HepG2 (cell line): ENCODE results near the gene ZPR1. TPM values are rescaled to one million over a fixed set of nuclear protein-coding genes. Genes with fewer than 3 reads are reported as not detected.

Experiments used
- AHR ChIP-seq: IDR thresholded peaks from 2 replicates; pipeline ENCODE4 v1.6.1; 2018; ENCODE audit warnings: missing genetic modification reagents, missing compliant biosample characterization
- ARID2 ChIP-seq: sonication (generic); formaldehyde crosslinking; IDR thresholded peaks from 2 replicates; pipeline ENCODE4 v1.8.1; 2022; ENCODE audit warnings: mild to moderate bottlenecking, missing genetic modification reagents, borderline replicate concordance
- CHD4 ChIP-seq: fragments of 200-600 bp; sonication (generic); IDR thresholded peaks from 2 replicates; pipeline ENCODE4 v1.7.0; 2017; ENCODE audit warnings: mild to moderate bottlenecking, low read length, borderline replicate concordance
- GPBP1L1 ChIP-seq: sonication (generic); formaldehyde crosslinking; IDR thresholded peaks from 2 replicates; pipeline ENCODE4 v1.5.0; 2020; ENCODE audit warnings: mild to moderate bottlenecking, missing genetic modification reagents
- MTERF4 ChIP-seq: sonication (generic); formaldehyde crosslinking; IDR thresholded peaks from 2 replicates; pipeline ENCODE4 v1.8.0; 2023; ENCODE audit warnings: mild to moderate bottlenecking, missing genetic modification reagents
- NR2F1 ChIP-seq, 2 experiments: fragments of 450-650 bp in 1 of 2; formaldehyde crosslinking in 1 of 2; IDR thresholded peaks; 2 replicates each; pipeline versions ENCODE4 v1.5.0 to v1.6.1; 2016 to 2020; ENCODE audit warnings: mild to moderate bottlenecking in 1 of 2, missing compliant biosample characterization in 1 of 2, missing genetic modification reagents in 1 of 2, moderate library complexity in 1 of 2
- NR2F2 ChIP-seq: IDR thresholded peaks from 2 replicates; pipeline ENCODE4 v1.6.1; 2012; ENCODE audit warnings: low read depth, inconsistent platforms, borderline replicate concordance
- SMYD3 ChIP-seq: sonication (generic); formaldehyde crosslinking; IDR thresholded peaks from 2 replicates; pipeline ENCODE4 v1.8.1; 2023; ENCODE audit warnings: mild to moderate bottlenecking, missing genetic modification reagents
- SOX6 ChIP-seq, 2 experiments: fragments of 450-650 bp in 1 of 2; sonication (generic) in 1 of 2; formaldehyde crosslinking in 1 of 2; IDR thresholded peaks; 2 replicates each; pipeline versions ENCODE4 v1.4.0 to v1.6.1; 2017 to 2020; ENCODE audit warnings: antibody characterized with exemption in 1 of 2, mild to moderate bottlenecking in 1 of 2, missing genetic modification reagents in 1 of 2
- STAG1 ChIP-seq: sonication (generic); formaldehyde crosslinking; IDR thresholded peaks from 2 replicates; pipeline ENCODE4 v1.4.0; 2020; ENCODE audit warnings: missing genetic modification reagents
- STAT6 ChIP-seq: sonication (generic); formaldehyde crosslinking; IDR thresholded peaks from 2 replicates; pipeline ENCODE4 v1.4.0; 2020; ENCODE audit warnings: missing genetic modification reagents, mild to moderate bottlenecking, borderline replicate concordance
- ZBTB1 ChIP-seq: sonication (generic); formaldehyde crosslinking; IDR thresholded peaks from 2 replicates; pipeline ENCODE4 v1.4.0; 2020; ENCODE audit warnings: missing genetic modification reagents, borderline replicate concordance
- ZFP41 ChIP-seq: sonication (generic); formaldehyde crosslinking; IDR thresholded peaks from 2 replicates; pipeline ENCODE4 v1.4.0; 2020; ENCODE audit warnings: mild to moderate bottlenecking, missing genetic modification reagents, borderline replicate concordance
- ZFY ChIP-seq: sonication (generic); formaldehyde crosslinking; IDR thresholded peaks from 2 replicates; pipeline ENCODE4 v1.4.0; 2020; ENCODE audit warnings: missing genetic modification reagents
- ZMYM2 ChIP-seq: sonication (generic); formaldehyde crosslinking; IDR thresholded peaks from 2 replicates; pipeline ENCODE4 v1.8.0; 2022; ENCODE audit warnings: mild to moderate bottlenecking, missing genetic modification reagents
- ZNF12 ChIP-seq: sonication (generic); formaldehyde crosslinking; IDR thresholded peaks from 2 replicates; pipeline ENCODE4 v1.5.0; 2020; ENCODE audit warnings: missing genetic modification reagents
- ZNF224 ChIP-seq: sonication (generic); formaldehyde crosslinking; IDR thresholded peaks from 2 replicates; pipeline ENCODE4 v1.5.0; 2020; ENCODE audit warnings: mild to moderate bottlenecking, missing genetic modification reagents
- ZNF263 ChIP-seq: sonication (generic); formaldehyde crosslinking; IDR thresholded peaks from 2 replicates; pipeline ENCODE4 v1.4.0; 2020; ENCODE audit warnings: missing genetic modification reagents
- ZNF337 ChIP-seq: sonication (generic); formaldehyde crosslinking; IDR thresholded peaks from 2 replicates; pipeline ENCODE4 v1.5.1; 2020; ENCODE audit warnings: missing genetic modification reagents, low read depth, mild to moderate bottlenecking, borderline replicate concordance
- ZNF468 ChIP-seq: sonication (generic); formaldehyde crosslinking; IDR thresholded peaks from 2 replicates; pipeline ENCODE4 v1.8.0; 2022; ENCODE audit warnings: mild to moderate bottlenecking, moderate library complexity, missing genetic modification reagents
- ZNF816 ChIP-seq: sonication (generic); formaldehyde crosslinking; IDR thresholded peaks from 2 replicates; pipeline ENCODE4 v1.8.0; 2022; ENCODE audit warnings: missing genetic modification reagents, mild to moderate bottlenecking, borderline replicate concordance
- ZSCAN31 ChIP-seq: sonication (generic); formaldehyde crosslinking; IDR thresholded peaks from 2 replicates; pipeline ENCODE4 v1.5.0; 2020; ENCODE audit warnings: low read depth, mild to moderate bottlenecking, missing genetic modification reagents
- polyA plus RNA-seq, 8 experiments: library from polyadenylated mRNA; depleted of rRNA in 3 of 8; stranded (reverse) in 7 of 8; unstranded in 1 of 8; fragments of >200 nt; fragmentation: Illumina TruSeq in 4 of 8; extraction: Trizol in 4 of 8; gene quantifications; 2 replicates each; pipeline versions ENCODE4 v1.2.1 to v1.2.3, GENCODE V29; 2011 to 2016; ENCODE audit warnings: low read depth in 4 of 8, missing spikeins in 1 of 8, mixed read lengths in 1 of 8; ENCODE audit not compliant: insufficient read depth in 1 of 8
- total RNA-seq, 5 experiments: library from RNA; depleted of rRNA; stranded (reverse); fragments of >200 nt; fragmentation: Illumina TruSeq; extraction: Trizol; gene quantifications; 2 replicates each; pipeline ENCODE4 v1.2.3, GENCODE V29; 2016; ENCODE audit warnings: low read depth in 1 of 5

ZPR1 gene
- total and polyA plus RNA-seq, 2 of the 13 experiments (the other 11 are each of a cell fraction or from before 2014, with no cell fraction given): 40.0 to 79.3 TPM

- TF ChIP-seq STAG1 (CRISPR knock-in tag) (peak; percentile 25), AHR (CRISPR knock-in tag) (no peak), STAT6 (peak; percentile 91; the same call in 1 of the 2 replicates), ZMYM2 (CRISPR knock-in tag) (peak; percentile 88), ARID2 (CRISPR knock-in tag) (peak; percentile 80; the same call in 1 of the 2 replicates), GPBP1L1 (no peak), ZNF12 (CRISPR knock-in tag) (peak; percentile 61), ZFY (CRISPR knock-in tag) (0 out of 2 replicates have a peak, but pooled peaks have one; percentile 25), ZFP41 (CRISPR knock-in tag) (no peak), SOX6 (IDR thresholded peaks at IDR 0.05) (no peak), SOX6 (CRISPR knock-in tag; IDR thresholded peaks at IDR 0.05) (peak; percentile 98), ZNF816 (CRISPR knock-in tag) (peak; percentile 36; the same call in 1 of the 2 replicates), ZNF224 (CRISPR knock-in tag) (0 out of 2 replicates have a peak, but pooled peaks have one; percentile 6), ZNF337 (no peak), SMYD3 (CRISPR knock-in tag) (peak; percentile 84; the same call in 1 of the 2 replicates), NR2F2 (peak; percentile 100), NR2F1 (CRISPR knock-in tag; IDR thresholded peaks at IDR 0.05) (peak; percentile 97 to 99), ZNF263 (0 out of 2 replicates have a peak, but pooled peaks have one; percentile 17), ZSCAN31 (CRISPR knock-in tag) (0 out of 2 replicates have a peak, but pooled peaks have one; percentile 25), CHD4 (0 out of 2 replicates have a peak, but pooled peaks have one; percentile 36), MTERF4 (CRISPR knock-in tag) (no peak), ZBTB1 (no peak), ZNF468 (CRISPR knock-in tag) (no peak)
Measured at GRCh38 chr11:116808262-116809175, 20.7 kb upstream of the ZPR1 start (continued).
